Bronchial epithelial cell (primary cell): ENCODE data around the gene TPT1. TPM values are rescaled to one million over a fixed set of nuclear protein-coding genes. Genes with fewer than 3 reads are reported as not detected.
"Not testable (repeated sequence)": the region's sequence is repeated elsewhere in the genome, so short reads cannot be mapped to it uniquely, and the experiment has no call there.

Source experiments
- DNase-seq: peaks from one replicate; pipeline ENCODE4 v3.0.0-alpha.2; 2010; ENCODE audit warnings: low read depth
- FAIRE-seq: peaks from 2 replicates; lab custom pipeline; 2011; peaks lifted over from hg19 to GRCh38; lab: Jason Lieb, UNC
- H3K27me3 ChIP-seq: 2 replicates; pipeline ENCODE4 v1.5.1; 2011; ENCODE audit warnings: low read length; ENCODE audit not compliant: control insufficient read depth, insufficient read depth
- H3K36me3 ChIP-seq: 2 replicates; pipeline ENCODE4 v1.5.1; 2011; ENCODE audit warnings: low read length; ENCODE audit not compliant: control insufficient read depth, insufficient read depth
- H3K4me3 ChIP-seq: 2 replicates; pipeline ENCODE4 v1.5.1; 2011; ENCODE audit warnings: mild to moderate bottlenecking, low read depth, low read length, control low read depth
- total RNA-seq: library from RNA; depleted of rRNA; stranded (reverse); fragments of >200 nt; gene quantifications from 2 replicates; pipeline ENCODE4 v1.2.1, GENCODE V29; 2014
- TF ChIP-seq, protein P1 (sequence below): IDR thresholded peaks from 2 replicates; pipeline ENCODE4 v1.5.1; 2011; ENCODE audit warnings: mild to moderate bottlenecking, moderate library complexity, low read length, control low read depth, inconsistent platforms; ENCODE audit not compliant: insufficient read depth, severe bottlenecking

TPT1 gene
- total RNA-seq = 6,256 and 7,903 TPM in 2 replicates

DNA sequence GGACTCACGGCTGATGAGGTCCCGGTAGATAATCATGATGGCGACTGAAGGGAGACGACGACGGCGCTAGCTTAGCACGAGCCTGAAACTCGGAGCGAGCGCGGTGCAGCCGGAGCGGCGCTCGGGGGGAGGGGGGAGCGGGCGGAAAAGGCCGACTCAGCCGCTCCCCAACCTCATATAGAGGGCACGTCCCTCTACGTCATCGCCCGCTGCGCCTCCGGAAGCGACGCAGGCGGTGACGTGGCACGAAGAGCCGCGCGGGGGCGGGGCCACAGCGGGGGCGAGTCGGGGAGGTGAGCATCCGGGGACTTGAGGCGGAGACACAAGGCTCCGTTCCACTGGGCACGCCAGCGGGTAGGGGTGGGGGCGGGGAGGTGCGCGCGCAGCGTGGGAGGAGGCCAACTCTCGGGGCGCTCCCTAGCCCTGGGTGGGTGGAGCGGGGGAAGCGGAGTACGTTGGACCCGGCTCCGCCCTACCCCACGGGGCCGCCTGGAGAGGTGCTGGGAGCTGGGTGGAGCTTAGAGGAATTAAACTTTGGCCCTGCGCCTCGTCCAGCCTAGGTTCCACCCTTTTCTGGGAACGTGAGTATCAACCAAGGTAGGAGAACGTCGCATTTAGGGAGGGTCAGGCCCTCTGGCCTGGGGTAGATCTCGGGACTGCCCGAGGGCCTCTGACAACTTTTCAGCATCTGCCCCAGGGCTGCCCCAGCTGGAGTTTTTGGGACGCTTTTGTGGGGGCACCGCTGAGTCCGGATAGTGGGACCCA is at the start of gene TPT1:
Gene TPT1, minus strand, starts transcription at position 150 of the 765 bp plus-strand sequence. Its CDS starts 114 bp downstream, at position 36.
- TF ChIP-seq, protein P1, sequence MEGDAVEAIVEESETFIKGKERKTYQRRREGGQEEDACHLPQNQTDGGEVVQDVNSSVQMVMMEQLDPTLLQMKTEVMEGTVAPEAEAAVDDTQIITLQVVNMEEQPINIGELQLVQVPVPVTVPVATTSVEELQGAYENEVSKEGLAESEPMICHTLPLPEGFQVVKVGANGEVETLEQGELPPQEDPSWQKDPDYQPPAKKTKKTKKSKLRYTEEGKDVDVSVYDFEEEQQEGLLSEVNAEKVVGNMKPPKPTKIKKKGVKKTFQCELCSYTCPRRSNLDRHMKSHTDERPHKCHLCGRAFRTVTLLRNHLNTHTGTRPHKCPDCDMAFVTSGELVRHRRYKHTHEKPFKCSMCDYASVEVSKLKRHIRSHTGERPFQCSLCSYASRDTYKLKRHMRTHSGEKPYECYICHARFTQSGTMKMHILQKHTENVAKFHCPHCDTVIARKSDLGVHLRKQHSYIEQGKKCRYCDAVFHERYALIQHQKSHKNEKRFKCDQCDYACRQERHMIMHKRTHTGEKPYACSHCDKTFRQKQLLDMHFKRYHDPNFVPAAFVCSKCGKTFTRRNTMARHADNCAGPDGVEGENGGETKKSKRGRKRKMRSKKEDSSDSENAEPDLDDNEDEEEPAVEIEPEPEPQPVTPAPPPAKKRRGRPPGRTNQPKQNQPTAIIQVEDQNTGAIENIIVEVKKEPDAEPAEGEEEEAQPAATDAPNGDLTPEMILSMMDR = no peak
- DNase-seq = peak; percentile 92
- no peak for FAIRE-seq
- Histone ChIP-seq H3K4me3 (peak within 1 kb of the TSS; percentile 99), H3K36me3 (peaks cover 23% of the 10 kb centered on the region), H3K27me3 (no peaks in the 10 kb centered on the region)

DNA sequence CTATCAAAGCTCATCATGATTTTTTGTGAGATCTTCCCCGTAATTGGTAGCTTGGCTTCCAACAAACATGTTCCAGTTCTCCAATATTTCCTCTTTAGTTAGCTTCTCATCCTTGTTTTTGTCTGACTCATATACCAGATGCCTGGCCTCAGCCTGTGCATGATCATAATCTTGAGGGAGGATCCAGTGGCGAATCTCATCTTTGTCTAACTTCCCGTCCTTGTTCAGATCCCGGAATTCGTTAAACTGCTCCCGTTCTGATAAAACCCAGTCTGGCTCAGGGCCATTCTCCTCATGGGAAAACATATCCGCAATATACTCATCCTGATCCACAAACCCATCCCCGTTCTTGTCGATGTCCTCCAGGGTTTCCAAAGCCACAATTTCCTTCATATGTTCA is 49.4 kb upstream of the TPT1 start:
- not testable (repeated sequence) for H3K27me3 ChIP-seq, H3K4me3 ChIP-seq, DNase-seq, H3K36me3 ChIP-seq
- peak; percentile 95 for FAIRE-seq

DNA sequence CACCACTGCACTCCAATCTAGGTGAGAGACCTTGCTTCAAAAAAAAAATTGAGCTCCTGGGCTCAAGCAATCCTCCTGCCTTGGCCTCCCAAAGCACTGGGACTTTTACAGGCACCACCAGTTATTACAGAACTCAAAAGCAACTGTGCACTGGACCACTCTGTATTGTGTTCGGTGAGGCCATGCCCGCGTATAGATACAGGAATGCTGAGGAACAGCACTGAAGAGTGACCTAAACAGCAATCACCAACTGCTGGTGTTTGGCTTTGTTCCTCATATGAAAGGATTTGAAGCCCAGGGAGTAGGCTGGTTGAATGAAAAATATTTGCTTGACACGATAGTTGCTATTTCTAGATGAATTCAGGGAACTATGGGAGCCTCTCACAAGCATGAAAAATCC is 47.7 kb upstream of the TPT1 start:
- peaks cover 2% of the 10 kb centered on the region for H3K36me3 ChIP-seq
- no peak overlapping the region for H3K4me3 ChIP-seq
- no peak for DNase-seq
- no peak for FAIRE-seq
- no peaks in the 10 kb centered on the region for H3K27me3 ChIP-seq
- TF ChIP-seq, protein P1 = no peak

DNA sequence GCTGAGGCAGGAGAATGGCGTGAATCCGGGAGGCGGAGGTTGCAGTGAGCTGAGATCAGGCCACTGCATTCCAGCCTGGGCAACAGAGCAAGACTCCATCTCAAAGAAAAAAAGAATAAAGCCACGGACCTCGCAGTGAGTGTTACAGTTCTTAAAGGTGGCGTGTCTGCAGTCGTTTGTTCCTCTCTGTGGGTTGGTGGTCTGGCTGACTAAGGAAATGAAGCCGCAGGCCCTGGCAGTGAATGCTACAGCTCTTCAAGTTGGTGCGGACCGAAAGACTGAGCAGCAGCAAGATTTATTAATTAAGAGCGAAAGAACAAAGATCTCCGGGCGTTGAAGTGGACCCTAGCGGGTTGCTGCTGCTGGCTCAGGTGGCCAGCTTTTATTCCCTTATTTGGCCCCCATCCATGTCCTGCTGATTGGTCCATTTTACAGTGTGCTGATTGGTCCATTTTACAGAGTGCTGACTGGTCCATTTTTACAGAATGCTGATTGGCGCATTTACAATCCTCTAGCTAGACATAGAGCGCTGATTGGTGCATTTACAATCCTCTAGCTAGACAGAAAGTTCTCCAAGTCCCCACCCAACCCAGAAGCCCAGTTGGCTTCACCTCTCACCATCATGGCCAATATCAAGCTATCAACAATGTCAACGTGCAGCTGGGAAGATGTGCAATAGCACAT is 46.1 kb upstream of the TPT1 start:
- FAIRE-seq, DNase-seq, H3K4me3 ChIP-seq, H3K27me3 ChIP-seq, H3K36me3 ChIP-seq: not testable (repeated sequence)

DNA sequence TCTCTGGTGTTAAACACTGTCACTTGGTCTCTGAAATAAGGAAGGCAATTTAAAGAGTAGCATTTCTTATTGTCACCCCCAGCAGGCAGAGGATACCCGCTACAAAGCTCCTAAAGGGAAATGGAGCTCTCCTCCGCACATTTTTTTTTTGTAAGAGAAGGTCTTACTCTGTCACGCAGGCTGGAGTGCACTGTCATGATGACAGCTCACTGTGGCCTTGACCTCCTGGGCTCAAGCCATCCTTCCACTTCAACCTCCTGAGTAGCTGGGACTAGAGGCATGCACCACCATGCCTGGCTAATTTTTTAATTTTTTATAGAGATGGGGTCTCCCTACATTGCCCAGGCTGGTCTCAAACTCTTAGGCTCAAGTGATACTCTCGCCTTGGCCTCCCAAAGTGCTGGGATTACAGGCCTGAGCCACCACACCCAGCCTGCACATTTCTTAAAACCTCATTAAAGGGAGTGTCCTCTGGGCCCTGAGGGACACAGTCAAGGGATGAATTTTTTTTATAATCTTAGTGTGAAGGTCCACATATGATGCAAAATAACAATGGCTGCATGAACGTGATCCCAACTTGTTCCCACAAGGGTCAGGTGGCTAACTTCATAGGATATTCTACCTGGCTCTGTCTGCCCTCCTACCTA is 45.0 kb upstream of the TPT1 start:
- H3K27me3 ChIP-seq = no peaks in the 10 kb centered on the region
- peaks cover 2% of the 10 kb centered on the region for H3K36me3 ChIP-seq
- TF ChIP-seq, protein P1 = no peak
- no peak for DNase-seq
- FAIRE-seq = no peak
- no peak overlapping the region for H3K4me3 ChIP-seq

DNA sequence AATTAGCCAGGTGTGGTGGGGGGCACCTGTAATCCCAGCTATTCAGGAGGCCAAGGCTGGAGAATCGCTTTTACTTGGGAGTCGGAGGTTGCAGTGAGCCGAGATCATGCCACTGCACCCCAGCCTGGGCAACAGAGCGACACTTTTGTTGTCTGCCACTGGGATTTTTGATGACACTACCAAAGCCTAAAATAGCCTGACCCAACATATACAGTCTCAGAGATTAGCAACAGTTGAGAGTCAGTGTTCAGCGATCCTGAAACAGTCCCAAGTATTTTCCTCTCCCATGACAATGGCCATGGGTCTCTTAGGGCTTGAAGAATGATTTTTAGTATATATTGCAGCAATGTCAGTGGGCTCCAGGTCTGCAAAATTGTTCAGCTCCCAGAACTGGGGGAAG is 44.3 kb upstream of the TPT1 start:
- no peak for FAIRE-seq
- TF ChIP-seq, protein P1 = no peak
- no peak overlapping the region for H3K4me3 ChIP-seq

More for the DNA sequence above, 44.3 kb upstream of the TPT1 start:
- DNase-seq = no peak
- no peaks in the 10 kb centered on the region for H3K27me3 ChIP-seq
- H3K36me3 ChIP-seq = peaks cover 2% of the 10 kb centered on the region
